GM12878 (cell line): ENCODE measurements around the gene TXNDC8. TPM values are rescaled to one million over a fixed set of nuclear protein-coding genes. Genes with fewer than 3 reads are reported as not detected.

Experiments
- ATAC-seq: fragments of 200-7000 bp; cut with Tn5 transposase; 3 replicates; pipeline ENCODE4 v1.9.1; 2020; ENCODE audit warnings: mild to moderate bottlenecking, moderate library complexity
- BruUV-seq: library from RNA; stranded (reverse); fragments of 400-500 nt; replicated peaks from 2 replicates; lab custom pipeline; 2021; lab: Mats Ljungman, UMichigan
- CTCF ChIA-PET: fragments of 300-600 bp; sonication (Branson Sonifier 250); formaldehyde crosslinking; extraction: SDS; loops from one replicate; lab custom pipeline; 2021; ENCODE audit warnings: inconsistent platforms; lab: Yijun Ruan, JAX
- POLR2A ChIA-PET: fragments of 350-600 bp; formaldehyde crosslinking; extraction: SDS; loops from one replicate; lab custom pipeline; 2021; ENCODE audit warnings: inconsistent platforms; lab: Charles Lee
- RAD21 ChIA-PET: fragments of 300-600 bp; sonication (Branson Sonifier 250); formaldehyde crosslinking; loops from one replicate; lab custom pipeline; 2023; ENCODE audit warnings: antibody characterized with exemption; ENCODE audit not compliant: unreplicated experiment; lab: Charles Lee
- SMC1A ChIA-PET: fragments of 300-600 bp; sonication (Branson Sonifier 250); formaldehyde crosslinking; loops from one replicate; lab custom pipeline; 2023; ENCODE audit not compliant: unreplicated experiment, uncharacterized antibody; lab: Charles Lee
- DNase-seq: peaks from one replicate; pipeline ENCODE4 v3.0.0-alpha.2; 2011; ENCODE audit warnings: low read depth, low spot score
- FAIRE-seq: peaks from 3 replicates; lab custom pipeline; 2011; peaks lifted over from hg19 to GRCh38; lab: Jason Lieb, UNC
- H2AFZ ChIP-seq: 2 replicates; pipeline ENCODE4 v1.6.0; 2011; ENCODE audit warnings: low read depth, low read length, control low read depth; ENCODE audit not compliant: control insufficient read depth
- H3K27ac ChIP-seq: 2 replicates; pipeline ENCODE4 v1.5.1; 2011; ENCODE audit warnings: control low read depth; ENCODE audit not compliant: control insufficient read depth, insufficient read depth
- H3K27me3 ChIP-seq, 2 experiments: replicated peaks in 1 of 2; 2 replicates each; pipeline versions ENCODE4 v1.6.0 to v1.6.1; 2011; ENCODE audit warnings: low read length in 1 of 2; ENCODE audit not compliant: control insufficient read depth in 2 of 2, insufficient read depth in 2 of 2
- H3K36me3 ChIP-seq, 2 experiments: 2 replicates each; pipeline ENCODE4 v1.5.1; 2011; ENCODE audit warnings: low read length in 1 of 2; ENCODE audit not compliant: control insufficient read depth in 2 of 2, insufficient read depth in 2 of 2
- H3K4me1 ChIP-seq: 2 replicates; pipeline ENCODE4 v1.6.1; 2011; ENCODE audit warnings: mild to moderate bottlenecking, low read length, moderate library complexity, mixed read lengths; ENCODE audit not compliant: control insufficient read depth, insufficient read depth
- H3K4me2 ChIP-seq: 2 replicates; pipeline ENCODE4 v1.6.0; 2011; ENCODE audit warnings: control low read depth; ENCODE audit not compliant: control insufficient read depth, insufficient read depth
- H3K4me3 ChIP-seq: fragments of 200-600 bp; sonication (generic); 2 replicates; pipeline ENCODE4 v1.5.1; 2016
- H3K79me2 ChIP-seq: 2 replicates; pipeline ENCODE4 v1.6.0; 2011; ENCODE audit warnings: low read length; ENCODE audit not compliant: control insufficient read depth, insufficient read depth
- H3K9ac ChIP-seq: 2 replicates; pipeline ENCODE4 v1.8.0; 2011; ENCODE audit warnings: low read length, control low read depth, mixed read lengths; ENCODE audit not compliant: control insufficient read depth, insufficient read depth
- H3K9me3 ChIP-seq: replicated peaks from 3 replicates; pipeline ENCODE4 v1.5.1; 2011; ENCODE audit warnings: mild to moderate bottlenecking, low read length; ENCODE audit not compliant: control insufficient read depth, insufficient read depth
- H4K20me1 ChIP-seq: 2 replicates; pipeline ENCODE4 v1.6.0; 2011; ENCODE audit not compliant: control insufficient read depth, insufficient read depth
- BACH1 ChIP-seq: fragments of 450-650 bp; IDR thresholded peaks from 2 replicates; pipeline ENCODE4 v1.6.1; 2017; ENCODE audit warnings: mild to moderate bottlenecking, borderline replicate concordance
- EED ChIP-seq: sonication (generic); IDR thresholded peaks from 2 replicates; pipeline ENCODE4 v1.6.1; 2016; ENCODE audit warnings: antibody characterized with exemption, low read depth
- EGR1 ChIP-seq, 2 experiments: IDR thresholded peaks; 1 replicate in 1 of 2; 2 replicates in 1 of 2; pipeline ENCODE4 v1.6.1; 2011 to 2012; ENCODE audit warnings: low read depth in 2 of 2, low read length in 2 of 2, borderline replicate concordance in 1 of 2, mild to moderate bottlenecking in 1 of 2, moderate library complexity in 1 of 2
- IKZF2 ChIP-seq, 2 experiments: fragments of 450-650 bp; IDR thresholded peaks; 2 replicates each; pipeline ENCODE4 v1.6.1; 2017; ENCODE audit warnings: mild to moderate bottlenecking in 2 of 2, moderate library complexity in 2 of 2
- SMAD5 ChIP-seq: IDR thresholded peaks from 2 replicates; pipeline ENCODE4 v1.6.1; 2016; ENCODE audit warnings: antibody characterized with exemption, low read depth
- WRNIP1 ChIP-seq: IDR thresholded peaks from 2 replicates; pipeline ENCODE4 v1.6.1; 2011; ENCODE audit warnings: low read depth, low read length, improper control_type of control experiment, borderline replicate concordance
- WGBS: methylation state at CpG from one replicate; pipeline ENCODE4 v1.1.6; 2016; ENCODE audit warnings: low lambda C conversion rate; ENCODE audit not compliant: insufficient replicate concordance, insufficient coverage; ENCODE audit errors: missing lambda C conversion rate; 5-methylcytosine and 5-hydroxymethylcytosine counted together
- in situ Hi-C: fragments of 300-500 bp; cut with MboI; formaldehyde crosslinking; loops from 9 replicates; pipeline ENCODE4 v1.14.3; 2018; ENCODE audit warnings: mixed read lengths
- intact Hi-C: fragments of 100-400 bp; cut with micrococcal nuclease; formaldehyde crosslinking; loops from one replicate; pipeline ENCODE4 v1.14.2; 2022; ENCODE audit not compliant: unreplicated experiment
- polyA plus RNA-seq, 11 experiments: library from polyadenylated mRNA; depleted of rRNA in 4 of 11; unstranded in 6 of 11; stranded (reverse) in 5 of 11; fragments of >200 nt; fragmentation: Nextera tagmentation in 4 of 11; fragmentation: Illumina TruSeq in 1 of 11; extraction: Ambion mirVana in 4 of 11; extraction: Trizol in 1 of 11; gene quantifications; 1 replicate in 1 of 11; 2 replicates in 10 of 11; pipeline versions ENCODE4 v1.2.1 to v1.2.3, GENCODE V29; 2011 to 2016; ENCODE audit warnings: inconsistent platforms in 2 of 11, missing spikeins in 2 of 11, low read depth in 1 of 11
- total RNA-seq, 4 experiments: library from RNA; depleted of rRNA in 3 of 4; stranded (reverse); fragments of >200 nt in 3 of 4; fragmentation: Illumina TruSeq in 1 of 4; extraction: Trizol in 1 of 4; gene quantifications; 2 replicates each; pipeline versions ENCODE4 v1.2.1 to v1.2.3, GENCODE V29; 2013 to 2021

TXNDC8 gene
- total and polyA plus RNA-seq, 10 of the 15 experiments (the other 5 are each of a cell fraction or from before 2014, with no cell fraction given): not detected

GRCh38 chr9:110356639-110357395 is 19.2 kb upstream of the TXNDC8 start:
- H3K9ac ChIP-seq: no peak overlapping the region
- SMC1A ChIA-PET: no interaction called here
- intact Hi-C loops (no loop called here), in situ Hi-C loops (no loop called here)
- 65% methylated on average over 4 of the region's 4 CpGs for WGBS
- TF ChIP-seq EED (no peak), IKZF2 (IDR thresholded peaks at IDR 0.05) (no peak), EGR1 (IDR thresholded peaks at IDR 0.05; ENCODE audit: borderline replicate concordance in 1 of 2, low read depth in 2 of 2, low read length in 2 of 2) (no peak), SMAD5 (no peak)
- TF ChIP-seq, all 136 proteins: peak for 0
- H3K79me2 ChIP-seq: no peaks in the 10 kb centered on the region
- no TSS peak for BruUV-seq
- FAIRE-seq: no peak
- no peaks in the 10 kb centered on the region for H3K9me3 ChIP-seq
- H3K4me2 ChIP-seq: no peak overlapping the region
- H3K27ac ChIP-seq: no peak overlapping the region
- no peak overlapping the region for H2AFZ ChIP-seq
- ChIA-PET POLR2A (no interaction called here), CTCF (no interaction called here), RAD21 (interaction anchor here (0.7 kb wide), 1 partner anchor 118 kb away, joined by 4 read pairs; no protein-coding TSS in a partner anchor)
- H4K20me1 ChIP-seq: no peaks in the 10 kb centered on the region
- H3K4me1 ChIP-seq: no peaks in the 10 kb centered on the region
- H3K27me3 ChIP-seq: no peaks in the 10 kb centered on the region
- H3K4me3 ChIP-seq: no peak overlapping the region
- no peak for DNase-seq
- no peaks in the 10 kb centered on the region for H3K36me3 ChIP-seq
- ATAC-seq: no peak

- no peaks in the 10 kb centered on the region for H3K4me1 ChIP-seq
- no peaks in the 10 kb centered on the region for H3K27me3 ChIP-seq
- no peak for FAIRE-seq
- in situ Hi-C loops: no loop called here
- no peak overlapping the region for H3K9ac ChIP-seq
- BruUV-seq: no TSS peak
- DNase-seq: no peak
- H2AFZ ChIP-seq: no peak overlapping the region
- no peaks in the 10 kb centered on the region for H3K9me3 ChIP-seq
- ChIA-PET SMC1A (no interaction called here), CTCF (no interaction called here), POLR2A (no interaction called here), RAD21 (no interaction called here)
- no peak for ATAC-seq
- H4K20me1 ChIP-seq: no peaks in the 10 kb centered on the region
- no peak overlapping the region for H3K4me3 ChIP-seq
- H3K4me2 ChIP-seq: no peak overlapping the region
- H3K36me3 ChIP-seq: no peaks in the 10 kb centered on the region
- no peak overlapping the region for H3K27ac ChIP-seq
- no peaks in the 10 kb centered on the region for H3K79me2 ChIP-seq
- 49% methylated on average over 2 of the region's 2 CpGs for WGBS
- intact Hi-C loops: no loop called here
- TF ChIP-seq BACH1 (no peak), WRNIP1 (no peak)
Observed at GRCh38 chr9:110355911-110356310, 18.2 kb upstream of the TXNDC8 start.
